IMR-90 (cell line): ENCODE data around the gene GTPBP4. TPM values are rescaled to one million over a fixed set of nuclear protein-coding genes. Genes with fewer than 3 reads are reported as not detected.

ENCODE experiments used
- ATAC-seq: fragments of 200-7000 bp; cut with Tn5 transposase; 2 replicates; pipeline ENCODE4 v1.9.1; 2020; ENCODE audit warnings: low read depth, mild to moderate bottlenecking, moderate library complexity
- BruUV-seq: library from RNA; stranded (reverse); fragments of 400-500 nt; replicated peaks from 2 replicates; lab custom pipeline; 2021; lab: Mats Ljungman, UMichigan
- CTCF ChIA-PET: fragments of 300-600 bp; formaldehyde crosslinking; extraction: SDS; loops from one replicate; lab custom pipeline; 2021; ENCODE audit warnings: antibody characterized with exemption; lab: Yijun Ruan, JAX
- POLR2A ChIA-PET: fragments of 300-600 bp; sonication (Branson Sonifier 250); formaldehyde crosslinking; loops from one replicate; lab custom pipeline; 2022; ENCODE audit warnings: antibody characterized with exemption; ENCODE audit not compliant: unreplicated experiment; lab: Charles Lee
- DNase-seq: peaks from one replicate; pipeline ENCODE4 v3.0.0; 2013
- H2AFZ ChIP-seq: replicated peaks from 2 replicates; pipeline ENCODE3; 2013; ENCODE audit warnings: low read length, mild to moderate bottlenecking; ENCODE audit not compliant: poor library complexity
- H2AK5ac ChIP-seq: 2 replicates; pipeline ENCODE4 v1.6.1; 2013; ENCODE audit warnings: low read depth, low read length, inconsistent platforms
- H2AK9ac ChIP-seq: replicated peaks from 2 replicates; pipeline ENCODE3; 2013; ENCODE audit warnings: mild to moderate bottlenecking, low read depth, low read length, moderate library complexity; ENCODE audit not compliant: poor library complexity
- H2BK120ac ChIP-seq: 2 replicates; pipeline ENCODE4 v1.6.1; 2013; ENCODE audit warnings: low read depth, low read length, inconsistent platforms
- H2BK15ac ChIP-seq: 3 replicates; pipeline ENCODE4 v1.6.1; 2013; ENCODE audit warnings: low read depth, low read length, inconsistent platforms
- H2BK20ac ChIP-seq: 2 replicates; pipeline ENCODE4 v1.6.1; 2013; ENCODE audit warnings: low read depth, mild to moderate bottlenecking, inconsistent platforms, low read length, moderate library complexity
- H2BK5ac ChIP-seq: 2 replicates; pipeline ENCODE4 v1.6.1; 2013; ENCODE audit warnings: mild to moderate bottlenecking, low read depth, low read length, inconsistent platforms; ENCODE audit not compliant: poor library complexity, severe bottlenecking
- H3K14ac ChIP-seq: replicated peaks from 2 replicates; pipeline ENCODE4 v1.6.1; 2013; ENCODE audit warnings: low read depth, low read length, inconsistent platforms
- H3K18ac ChIP-seq: 2 replicates; pipeline ENCODE4 v1.6.1; 2013; ENCODE audit warnings: low read depth, low read length, control low read depth
- H3K23ac ChIP-seq: 2 replicates; pipeline ENCODE4 v1.6.1; 2013; ENCODE audit warnings: low read depth, low read length, inconsistent platforms
- H3K27ac ChIP-seq: 2 replicates; pipeline ENCODE4 v1.5.1; 2013; ENCODE audit warnings: mild to moderate bottlenecking, control low read depth, low read length; ENCODE audit not compliant: insufficient read depth
- H3K27me3 ChIP-seq: 2 replicates; pipeline ENCODE4 v1.6.1; 2013; ENCODE audit warnings: low read length; ENCODE audit not compliant: control insufficient read depth, insufficient read depth
- H3K36me3 ChIP-seq: 2 replicates; pipeline ENCODE4 v1.6.1; 2013; ENCODE audit warnings: low read length, mixed read lengths; ENCODE audit not compliant: control insufficient read depth, insufficient read depth
- H3K4ac ChIP-seq: 2 replicates; pipeline ENCODE4 v1.6.1; 2013; ENCODE audit warnings: low read depth, low read length, inconsistent platforms
- H3K4me1 ChIP-seq: 2 replicates; pipeline ENCODE4 v1.6.1; 2013; ENCODE audit warnings: low read length, mixed read lengths; ENCODE audit not compliant: control insufficient read depth, insufficient read depth
- H3K4me2 ChIP-seq: 2 replicates; pipeline ENCODE4 v1.6.1; 2013; ENCODE audit warnings: low read depth, mild to moderate bottlenecking, control low read depth, low read length, moderate library complexity
- H3K4me3 ChIP-seq: 2 replicates; pipeline ENCODE4 v1.5.1; 2013; ENCODE audit warnings: low read depth, mild to moderate bottlenecking, control low read depth, low read length, moderate library complexity; ENCODE audit not compliant: insufficient read depth
- H3K56ac ChIP-seq: 2 replicates; pipeline ENCODE4 v1.6.1; 2013; ENCODE audit warnings: low read length, inconsistent platforms; ENCODE audit not compliant: insufficient read depth; ENCODE audit errors: extremely low read depth
- H3K79me1 ChIP-seq, 2 experiments: 2 replicates each; pipeline ENCODE4 v1.6.1; 2013; ENCODE audit warnings: low read length in 2 of 2, inconsistent platforms in 1 of 2, low read depth in 1 of 2
- H3K9ac ChIP-seq: 2 replicates; pipeline ENCODE4 v1.6.1; 2013; ENCODE audit warnings: low read depth, low read length, control low read depth
- H3K9me1 ChIP-seq: 2 replicates; pipeline ENCODE4 v1.6.1; 2013; ENCODE audit warnings: low read length, inconsistent platforms; ENCODE audit not compliant: insufficient read depth
- H3K9me3 ChIP-seq: 2 replicates; pipeline ENCODE4 v1.6.1; 2013; ENCODE audit warnings: low read length; ENCODE audit not compliant: control insufficient read depth, insufficient read depth
- H4K20me1 ChIP-seq: 2 replicates; pipeline ENCODE4 v1.6.1; 2013; ENCODE audit warnings: low read length, inconsistent platforms; ENCODE audit not compliant: insufficient read depth
- H4K5ac ChIP-seq: 2 replicates; pipeline ENCODE4 v1.6.1; 2013; ENCODE audit warnings: mild to moderate bottlenecking, low read depth, low read length, control low read depth
- H4K8ac ChIP-seq, 2 experiments: 2 replicates each; pipeline ENCODE4 v1.6.1; 2013; ENCODE audit warnings: low read depth in 2 of 2, low read length in 2 of 2, control low read depth in 1 of 2, inconsistent platforms in 1 of 2
- H4K91ac ChIP-seq: 2 replicates; pipeline ENCODE4 v1.6.1; 2013; ENCODE audit warnings: low read depth, low read length, inconsistent platforms; ENCODE audit not compliant: insufficient read depth
- BHLHE40 ChIP-seq: fragments of 150-350 bp; IDR thresholded peaks from 2 replicates; pipeline ENCODE4 v1.6.1; 2016; ENCODE audit warnings: mild to moderate bottlenecking, low read depth, low read length
- CEBPB ChIP-seq: IDR thresholded peaks from 2 replicates; pipeline ENCODE4 v1.6.1; 2012; ENCODE audit warnings: low read depth, low read length, improper control_type of control experiment
- CHD1 ChIP-seq: IDR thresholded peaks from 2 replicates; pipeline ENCODE4 v1.6.1; 2012; ENCODE audit warnings: low read depth, low read length, improper control_type of control experiment
- FOS ChIP-seq: fragments of 150-350 bp; IDR thresholded peaks from 2 replicates; pipeline ENCODE4 v1.6.1; 2016; ENCODE audit warnings: low read depth, low read length
- MAFK ChIP-seq: IDR thresholded peaks from 2 replicates; pipeline ENCODE4 v1.6.1; 2012; ENCODE audit warnings: low read depth, low read length, improper control_type of control experiment
- MXI1 ChIP-seq: IDR thresholded peaks from 2 replicates; pipeline ENCODE4 v1.6.1; 2012; ENCODE audit warnings: low read depth, mild to moderate bottlenecking, low read length, moderate library complexity, borderline replicate concordance
- POLR2A ChIP-seq: IDR thresholded peaks from 2 replicates; pipeline ENCODE4 v1.6.1; 2012; ENCODE audit warnings: mild to moderate bottlenecking, low read depth, low read length
- RAD21 ChIP-seq: IDR thresholded peaks from 2 replicates; pipeline ENCODE4 v1.6.1; 2012; ENCODE audit warnings: low read length, improper control_type of control experiment
- RCOR1 ChIP-seq: IDR thresholded peaks from 2 replicates; pipeline ENCODE4 v1.6.1; 2012; ENCODE audit warnings: mild to moderate bottlenecking, low read length, improper control_type of control experiment; ENCODE audit not compliant: insufficient replicate concordance
- RFX5 ChIP-seq: IDR thresholded peaks from 2 replicates; pipeline ENCODE4 v1.8.0; 2012; ENCODE audit warnings: low read depth, mild to moderate bottlenecking, low read length, moderate library complexity
- SMC3 ChIP-seq: fragments of 150-350 bp; IDR thresholded peaks from 2 replicates; pipeline ENCODE4 v1.6.1; 2016; ENCODE audit warnings: low read depth, mild to moderate bottlenecking, antibody characterized with exemption, low read length, moderate library complexity
- WGBS, 2 experiments: methylation state at CpG; one replicate each; pipeline versions ENCODE4 v1.1.5 to v1.1.7; 2013; ENCODE audit warnings: missing lambda C conversion rate in 2 of 2; ENCODE audit not compliant: insufficient read length in 1 of 2; ENCODE audit errors: extremely low coverage in 2 of 2; 5-methylcytosine and 5-hydroxymethylcytosine counted together
- dilution Hi-C: fragments of 300-500 bp; cut with HindIII; formaldehyde crosslinking; loops from one replicate; pipeline ENCODE4 v1.14.3; 2018; ENCODE audit warnings: low sequenced_read_pairs; ENCODE audit not compliant: unreplicated experiment
- in situ Hi-C: fragments of 300-500 bp; cut with MboI; formaldehyde crosslinking; loops from 3 replicates; pipeline ENCODE4 v1.14.3; 2019; ENCODE audit warnings: low sequenced_read_pairs, inconsistent platforms, mixed read lengths
- intact Hi-C: fragments of 100-400 bp; cut with micrococcal nuclease; formaldehyde crosslinking; loops from 2 replicates; pipeline ENCODE4 v1.10.0; 2022
- polyA plus RNA-seq, 3 experiments: library from polyadenylated mRNA; depleted of rRNA; stranded (reverse); fragments of >200 nt; gene quantifications; 2 replicates each; pipeline ENCODE4 v1.2.3, GENCODE V29; 2012; ENCODE audit warnings: low replicate concordance in 1 of 3
- total RNA-seq: library from RNA; depleted of rRNA; stranded (reverse); fragments of >200 nt; gene quantifications from 2 replicates; pipeline ENCODE4 v1.2.3, GENCODE V29; 2012
- TF ChIP-seq, protein P1 (sequence below): fragments of 150-350 bp; IDR thresholded peaks from 2 replicates; pipeline ENCODE4 v1.6.1; 2016; ENCODE audit warnings: low read depth, mild to moderate bottlenecking, low read length, moderate library complexity, borderline replicate concordance
- TF ChIP-seq, protein P2 (sequence below): conservative IDR thresholded peaks from 2 replicates; pipeline ENCODE4 v1.5.1; 2012; ENCODE audit warnings: mild to moderate bottlenecking, low read depth, low read length, improper control_type of control experiment
- TF ChIP-seq, protein P3 (sequence below): fragments of 150-350 bp; IDR thresholded peaks from 2 replicates; pipeline ENCODE4 v1.6.1; 2017; ENCODE audit warnings: mild to moderate bottlenecking, antibody characterized with exemption, low read length, low read depth

GTPBP4 gene
- total and polyA plus RNA-seq, 2 of the 4 experiments (the other 2 are of a cell fraction), result 46.2 to 48.6 TPM

DNA sequence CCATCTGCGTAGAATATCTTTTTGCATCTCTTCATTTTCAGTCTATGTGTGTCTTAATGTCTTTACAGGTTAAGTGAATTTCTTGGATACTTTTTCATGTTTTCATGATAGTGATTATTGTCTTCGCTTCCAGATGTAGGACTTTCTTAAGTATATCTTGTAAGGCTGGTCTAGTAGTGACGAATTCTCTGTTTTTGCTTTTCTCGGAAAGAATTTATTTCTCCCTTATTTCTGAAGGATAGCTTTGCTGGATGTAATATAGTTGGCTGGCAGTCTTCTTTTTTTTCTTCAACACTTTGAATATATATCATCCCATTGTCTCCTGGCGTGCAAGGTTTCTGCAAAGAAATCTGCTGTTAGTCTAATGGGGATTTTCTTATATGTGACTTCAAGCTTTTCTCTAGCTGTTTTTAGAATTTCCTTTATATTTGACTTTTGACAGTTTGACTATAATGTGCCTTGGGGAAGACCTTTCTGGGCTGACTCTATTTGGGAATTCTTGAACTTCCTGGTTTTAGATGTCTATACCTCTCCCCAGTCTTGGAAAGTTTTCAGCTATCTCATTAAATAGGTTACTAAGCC is 14.3 kb downstream of the GTPBP4 start:
- TF ChIP-seq CEBPB (no peak), FOS (no peak), RFX5 (no peak), POLR2A (no peak), RAD21 (no peak), SMC3 (no peak), MXI1 (no peak), CHD1 (no peak), MAFK (no peak), RCOR1 (no peak), BHLHE40 (no peak)
- TF ChIP-seq, protein P1, sequence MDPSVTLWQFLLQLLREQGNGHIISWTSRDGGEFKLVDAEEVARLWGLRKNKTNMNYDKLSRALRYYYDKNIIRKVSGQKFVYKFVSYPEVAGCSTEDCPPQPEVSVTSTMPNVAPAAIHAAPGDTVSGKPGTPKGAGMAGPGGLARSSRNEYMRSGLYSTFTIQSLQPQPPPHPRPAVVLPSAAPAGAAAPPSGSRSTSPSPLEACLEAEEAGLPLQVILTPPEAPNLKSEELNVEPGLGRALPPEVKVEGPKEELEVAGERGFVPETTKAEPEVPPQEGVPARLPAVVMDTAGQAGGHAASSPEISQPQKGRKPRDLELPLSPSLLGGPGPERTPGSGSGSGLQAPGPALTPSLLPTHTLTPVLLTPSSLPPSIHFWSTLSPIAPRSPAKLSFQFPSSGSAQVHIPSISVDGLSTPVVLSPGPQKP, result no peak
- TF ChIP-seq, protein P2, sequence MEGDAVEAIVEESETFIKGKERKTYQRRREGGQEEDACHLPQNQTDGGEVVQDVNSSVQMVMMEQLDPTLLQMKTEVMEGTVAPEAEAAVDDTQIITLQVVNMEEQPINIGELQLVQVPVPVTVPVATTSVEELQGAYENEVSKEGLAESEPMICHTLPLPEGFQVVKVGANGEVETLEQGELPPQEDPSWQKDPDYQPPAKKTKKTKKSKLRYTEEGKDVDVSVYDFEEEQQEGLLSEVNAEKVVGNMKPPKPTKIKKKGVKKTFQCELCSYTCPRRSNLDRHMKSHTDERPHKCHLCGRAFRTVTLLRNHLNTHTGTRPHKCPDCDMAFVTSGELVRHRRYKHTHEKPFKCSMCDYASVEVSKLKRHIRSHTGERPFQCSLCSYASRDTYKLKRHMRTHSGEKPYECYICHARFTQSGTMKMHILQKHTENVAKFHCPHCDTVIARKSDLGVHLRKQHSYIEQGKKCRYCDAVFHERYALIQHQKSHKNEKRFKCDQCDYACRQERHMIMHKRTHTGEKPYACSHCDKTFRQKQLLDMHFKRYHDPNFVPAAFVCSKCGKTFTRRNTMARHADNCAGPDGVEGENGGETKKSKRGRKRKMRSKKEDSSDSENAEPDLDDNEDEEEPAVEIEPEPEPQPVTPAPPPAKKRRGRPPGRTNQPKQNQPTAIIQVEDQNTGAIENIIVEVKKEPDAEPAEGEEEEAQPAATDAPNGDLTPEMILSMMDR, result no peak
- TF ChIP-seq, protein P3, sequence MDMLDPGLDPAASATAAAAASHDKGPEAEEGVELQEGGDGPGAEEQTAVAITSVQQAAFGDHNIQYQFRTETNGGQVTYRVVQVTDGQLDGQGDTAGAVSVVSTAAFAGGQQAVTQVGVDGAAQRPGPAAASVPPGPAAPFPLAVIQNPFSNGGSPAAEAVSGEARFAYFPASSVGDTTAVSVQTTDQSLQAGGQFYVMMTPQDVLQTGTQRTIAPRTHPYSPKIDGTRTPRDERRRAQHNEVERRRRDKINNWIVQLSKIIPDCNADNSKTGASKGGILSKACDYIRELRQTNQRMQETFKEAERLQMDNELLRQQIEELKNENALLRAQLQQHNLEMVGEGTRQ, result no peak
- no peak for ATAC-seq
- no peak overlapping the region for H3K4ac ChIP-seq
- H4K91ac ChIP-seq, result no peak overlapping the region
- POLR2A ChIA-PET, result no interaction called here
- H3K18ac ChIP-seq, result no peak overlapping the region
- H3K27ac ChIP-seq, result no peak overlapping the region
- H3K4me3 ChIP-seq, result no peak overlapping the region
- H3K36me3 ChIP-seq, result peaks cover 72% of the 10 kb centered on the region
- H3K4me2 ChIP-seq, result no peak overlapping the region
- no peak for DNase-seq
- peaks cover 40 to 48% of the 10 kb centered on the region in 2 experiments for H3K79me1 ChIP-seq
- no peaks in the 10 kb centered on the region for H3K27me3 ChIP-seq
- H2BK20ac ChIP-seq, result no peak overlapping the region
- no peak overlapping the region for H2BK15ac ChIP-seq
- H3K9me3 ChIP-seq, result 0 out of 2 replicates have a peak, but pooled peaks cover 2% of the 10 kb centered on the region
- no peak overlapping the region for H3K56ac ChIP-seq
- no TSS peak for BruUV-seq
- dilution Hi-C loops (no loop called here), intact Hi-C loops (no loop called here), in situ Hi-C loops (no loop called here)
- no peak overlapping the region for H2AK9ac ChIP-seq
- no peaks in the 10 kb centered on the region for H3K4me1 ChIP-seq
- H3K9me1 ChIP-seq, result 0 out of 2 replicates have a peak, but pooled peaks cover 8% of the 10 kb centered on the region
- no peak overlapping the region for H2BK5ac ChIP-seq
- no peak overlapping the region for H2BK120ac ChIP-seq
- H2AFZ ChIP-seq, result no peak overlapping the region
- H4K8ac ChIP-seq, result no peak overlapping the region
- no peak overlapping the region for H3K9ac ChIP-seq
- CTCF ChIA-PET, result no interaction called here
- no peak overlapping the region for H3K23ac ChIP-seq
- H4K5ac ChIP-seq, result no peak overlapping the region
- H4K20me1 ChIP-seq, result peaks cover 29% of the 10 kb centered on the region
- no peak overlapping the region for H2AK5ac ChIP-seq
- no CpG with 5 or more reads among the region's 5 CpGs for WGBS, 2 experiments
- no peak overlapping the region for H3K14ac ChIP-seq
